Sigmoid colon (tissue), 7 donors: ENCODE data around the gene R3HDM4. TPM values are rescaled to one million over a fixed set of nuclear protein-coding genes. Genes with fewer than 3 reads are reported as not detected.

Source experiments
- DNase-seq: peaks from one replicate; pipeline ENCODE4 v3.0.0-alpha.2; 2019
- H3K27ac ChIP-seq, 4 donors: fragments of 200-600 bp; sonication (generic); one replicate each; pipeline ENCODE4 v1.5.1; 2016 to 2019; ENCODE audit warnings: mild to moderate bottlenecking in 1 of 4
- H3K27me3 ChIP-seq, 3 donors: fragments of 200-600 bp; sonication (generic); one replicate each; pipeline ENCODE4 v1.5.1; 2019; ENCODE audit warnings: mild to moderate bottlenecking in 1 of 3
- H3K36me3 ChIP-seq, 4 donors: fragments of 200-600 bp; sonication (generic); one replicate each; pipeline ENCODE4 v1.5.1; 2016 to 2019
- H3K4me1 ChIP-seq, 4 donors: fragments of 200-600 bp; sonication (generic); one replicate each; pipeline ENCODE4 v1.5.1; 2017 to 2019
- H3K4me3 ChIP-seq, 4 donors: fragments of 200-600 bp; sonication (generic); one replicate each; pipeline ENCODE4 v1.5.1; 2017 to 2019; ENCODE audit warnings: mild to moderate bottlenecking in 2 of 4, moderate library complexity in 1 of 4
- H3K9me3 ChIP-seq, 4 donors: fragments of 200-600 bp in 3 of 4; sonication (generic) in 3 of 4; one replicate each; pipeline versions ENCODE4 v1.5.1 to v1.6.1; 2013 to 2019
- CTCF ChIP-seq, 4 experiments: fragments of 450-650 bp in 3 of 4; fragments of 200-600 bp in 1 of 4; IDR thresholded peaks; one replicate each; pipeline ENCODE4 v1.5.1; 2016 to 2019; ENCODE audit warnings: antibody characterized with exemption in 4 of 4, mild to moderate bottlenecking in 3 of 4, moderate library complexity in 2 of 4
- EP300 ChIP-seq, 4 donors: sonication (generic); formaldehyde crosslinking; IDR thresholded peaks; one replicate each; pipeline ENCODE4 v1.6.1; 2017; ENCODE audit warnings: antibody characterized with exemption in 4 of 4
- POLR2A ChIP-seq, 2 donors: fragments of 450-650 bp; IDR thresholded peaks; one replicate each; pipeline ENCODE4 v1.6.1; 2016; ENCODE audit warnings: antibody characterized with exemption in 2 of 2, mild to moderate bottlenecking in 2 of 2, moderate library complexity in 2 of 2
- POLR2AphosphoS5 ChIP-seq, 4 donors: sonication (generic); formaldehyde crosslinking; IDR thresholded peaks; one replicate each; pipeline ENCODE4 v1.6.1; 2017; ENCODE audit warnings: antibody characterized with exemption in 4 of 4
- WGBS, 2 donors: extraction: QIAGEN DNeasy Blood & Tissue Kit; methylation state at CpG; one replicate each; pipeline ENCODE4 v1.1.7; 2013; 5-methylcytosine and 5-hydroxymethylcytosine counted together
- intact Hi-C: fragments of 100-400 bp; cut with DNase I; formaldehyde crosslinking; loops from one replicate; pipeline ENCODE4 v1.15.1; 2023
- polyA plus RNA-seq, 3 donors: library from polyadenylated mRNA; stranded (reverse); fragments of 200-250 nt; gene quantifications; one replicate each; pipeline ENCODE4 v1.2.3, GENCODE V29; 2013
- total RNA-seq, 4 donors: library from RNA; depleted of rRNA; stranded (reverse); fragments of >200 nt; gene quantifications; one replicate each; pipeline ENCODE4 v1.1.0, GENCODE V29; 2016
- donor health status: healthy with polysubstance abuse.
- donor health status: Bipolar disorder and iron deficiency.
- donor health status: healthy.

Gene R3HDM4
- total and polyA plus RNA-seq, 7 donors, result 21.4 to 85.3 (median 30.5) TPM

GRCh38 chr19:925087-925525 is 12.1 kb upstream of the R3HDM4 start:
- 0 to 1% methylated on average over 39 of the region's 39 CpGs for WGBS, 2 donors
- peak; percentile 82 for DNase-seq

GRCh38 chr19:924553-925086 is 11.6 kb upstream of the R3HDM4 start:
- whole genome bisulfite sequencing, 2 donors, result 4 to 9% methylated on average over 31 of the region's 31 CpGs
- intact Hi-C loops, result loop anchor here (2.0 to 10.0 kb wide), 3 partner anchors 180 to 316 kb away; partner anchors contain the start of genes ATP5F1D, GPX4 and SBNO2
- TF ChIP-seq POLR2AphosphoS5 (IDR thresholded peaks at IDR 0.05) (no peak), POLR2A (IDR thresholded peaks at IDR 0.05) (no peak), EP300 (IDR thresholded peaks at IDR 0.05) (no peak), CTCF (IDR thresholded peaks at IDR 0.05) (no peak)
- peaks cover 14 to 20% (median 19%) of the 10 kb centered on the region in 3 donors for H3K27me3 ChIP-seq
- H3K9me3 ChIP-seq, result no peaks in the 10 kb centered on the region
- peaks cover 0 to 54% (median 39%) of the 10 kb centered on the region in 4 donors for H3K4me1 ChIP-seq
- peak overlapping the region in 3 of 4 donors; percentile 83 to 93 (median 84) for H3K27ac ChIP-seq
- DNase-seq, result peak; percentile 66
- peaks cover 0 to 4% (median 0%) of the 10 kb centered on the region in 4 donors for H3K36me3 ChIP-seq
- peak overlapping the region; percentile 85 to 98 (median 91) for H3K4me3 ChIP-seq

More at GRCh38 chr19:925087-925525, 12.1 kb upstream of the R3HDM4 start:
- Histone ChIP-seq H3K9me3 (no peaks in the 10 kb centered on the region), H3K27me3 (peaks cover 10 to 15% (median 14%) of the 10 kb centered on the region in 3 donors), H3K4me3 (peak overlapping the region; percentile 85 to 98 (median 91)), H3K27ac (peak overlapping the region; percentile 83 to 93 (median 86)), H3K36me3 (peaks cover 0 to 6% (median 0%) of the 10 kb centered on the region in 4 donors), H3K4me1 (peaks cover 0 to 50% (median 34%) of the 10 kb centered on the region in 4 donors)
- intact Hi-C loops, result loop anchor here (2.0 to 10.0 kb wide), 3 partner anchors 180 to 316 kb away; partner anchors contain the start of genes ATP5F1D, GPX4 and SBNO2
- TF ChIP-seq CTCF (IDR thresholded peaks at IDR 0.05), result no peak
- no peak for TF ChIP-seq EP300 (IDR thresholded peaks at IDR 0.05)
- no peak for TF ChIP-seq POLR2A (IDR thresholded peaks at IDR 0.05)
- TF ChIP-seq POLR2AphosphoS5 (IDR thresholded peaks at IDR 0.05), result no peak

- intact Hi-C loops, result loop anchor here (2.0 to 10.0 kb wide), 3 partner anchors 149 to 255 kb away; partner anchors contain the start of genes GPX4 and SBNO2
- 1% methylated on average over 84 of the region's 84 CpGs for WGBS, 2 donors
- peak overlapping the region in 2 of 4 donors; percentile 9 to 23 for H3K4me3 ChIP-seq
These were observed 7.2 kb upstream of the R3HDM4 start for GRCh38 chr19:920051-920864.

More at GRCh38 chr19:920051-920864, 7.2 kb upstream of the R3HDM4 start:
- no peak for DNase-seq
- Histone ChIP-seq H3K9me3 (no peaks in the 10 kb centered on the region), H3K27ac (no peak overlapping the region), H3K27me3 (peaks cover 42 to 52% (median 49%) of the 10 kb centered on the region in 3 donors), H3K4me1 (peaks cover 0 to 59% (median 53%) of the 10 kb centered on the region in 4 donors), H3K36me3 (no peaks in the 10 kb centered on the region)
- TF ChIP-seq CTCF (IDR thresholded peaks at IDR 0.05) (no peak), EP300 (IDR thresholded peaks at IDR 0.05) (no peak), POLR2A (IDR thresholded peaks at IDR 0.05) (no peak), POLR2AphosphoS5 (IDR thresholded peaks at IDR 0.05) (no peak)
